AG09309 (cell line): ENCODE measurements around the gene SDK1.
"Not testable (repeated sequence)": the region's sequence is repeated elsewhere in the genome, so short reads cannot be mapped to it uniquely, and the experiment has no call there.

Experiments used
- DNase-seq: peaks from one replicate; pipeline ENCODE4 v3.0.0-alpha.2; 2010; ENCODE audit warnings: low read depth
- H3K4me3 ChIP-seq: 2 replicates; pipeline ENCODE4 v1.5.1; 2011; ENCODE audit warnings: mild to moderate bottlenecking, low read depth, low read length, moderate library complexity; ENCODE audit not compliant: control insufficient read depth
- TF ChIP-seq, protein P1 (sequence below): IDR thresholded peaks from 2 replicates; pipeline ENCODE4 v1.5.1; 2011; ENCODE audit warnings: mild to moderate bottlenecking, low read depth, low read length, inconsistent platforms; ENCODE audit not compliant: insufficient read depth, control insufficient read depth; ENCODE audit errors: missing control alignments

The SDK1 gene

DNA sequence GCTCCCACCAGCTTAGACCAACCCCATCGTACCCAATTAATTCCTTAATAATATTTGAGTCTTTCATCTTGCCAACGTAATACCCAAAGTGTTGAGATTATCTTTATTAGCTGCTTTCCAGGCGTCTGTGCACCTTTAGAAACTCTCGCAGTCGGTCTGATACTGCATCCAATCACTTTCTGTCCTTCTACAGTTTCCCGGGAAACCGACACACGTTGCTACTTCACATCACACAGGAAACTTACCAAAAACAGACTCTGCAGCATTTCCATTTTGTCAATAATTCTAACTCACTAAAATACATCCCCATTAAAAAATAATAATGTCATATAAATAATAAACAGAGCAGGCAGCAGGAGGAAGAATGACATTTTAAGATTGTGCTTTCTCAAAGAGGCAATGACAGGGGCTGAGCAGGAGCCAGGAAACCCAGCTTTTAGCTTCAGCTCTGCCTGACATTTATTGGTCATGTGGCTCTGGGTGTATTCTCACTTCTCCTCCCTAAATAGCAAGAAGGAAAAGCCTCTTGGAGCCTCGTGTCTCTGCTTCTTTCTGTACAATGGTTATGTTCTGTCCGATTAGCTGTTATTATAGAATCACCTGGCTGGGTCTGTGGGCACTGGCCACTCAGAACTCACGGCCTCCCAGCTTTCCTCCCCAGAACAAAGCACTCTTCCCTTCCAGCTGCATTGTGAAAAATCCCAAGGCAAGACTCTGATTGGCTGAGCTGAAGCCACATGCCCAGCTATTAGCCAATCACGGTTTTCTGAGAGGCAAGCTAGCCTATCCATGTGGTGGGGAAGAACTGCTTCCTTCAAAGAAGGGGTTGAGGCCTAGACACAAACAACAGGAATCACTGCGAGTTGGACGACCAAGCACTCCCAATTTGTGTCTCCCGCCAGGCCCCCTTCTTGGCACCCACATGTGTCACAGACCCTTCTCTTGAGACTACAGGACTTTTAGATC is 956.4 kb downstream of the SDK1 start:
- H3K4me3 ChIP-seq: no peak overlapping the region
- TF ChIP-seq, protein P1, sequence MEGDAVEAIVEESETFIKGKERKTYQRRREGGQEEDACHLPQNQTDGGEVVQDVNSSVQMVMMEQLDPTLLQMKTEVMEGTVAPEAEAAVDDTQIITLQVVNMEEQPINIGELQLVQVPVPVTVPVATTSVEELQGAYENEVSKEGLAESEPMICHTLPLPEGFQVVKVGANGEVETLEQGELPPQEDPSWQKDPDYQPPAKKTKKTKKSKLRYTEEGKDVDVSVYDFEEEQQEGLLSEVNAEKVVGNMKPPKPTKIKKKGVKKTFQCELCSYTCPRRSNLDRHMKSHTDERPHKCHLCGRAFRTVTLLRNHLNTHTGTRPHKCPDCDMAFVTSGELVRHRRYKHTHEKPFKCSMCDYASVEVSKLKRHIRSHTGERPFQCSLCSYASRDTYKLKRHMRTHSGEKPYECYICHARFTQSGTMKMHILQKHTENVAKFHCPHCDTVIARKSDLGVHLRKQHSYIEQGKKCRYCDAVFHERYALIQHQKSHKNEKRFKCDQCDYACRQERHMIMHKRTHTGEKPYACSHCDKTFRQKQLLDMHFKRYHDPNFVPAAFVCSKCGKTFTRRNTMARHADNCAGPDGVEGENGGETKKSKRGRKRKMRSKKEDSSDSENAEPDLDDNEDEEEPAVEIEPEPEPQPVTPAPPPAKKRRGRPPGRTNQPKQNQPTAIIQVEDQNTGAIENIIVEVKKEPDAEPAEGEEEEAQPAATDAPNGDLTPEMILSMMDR: no peak
- no peak for DNase-seq

DNA sequence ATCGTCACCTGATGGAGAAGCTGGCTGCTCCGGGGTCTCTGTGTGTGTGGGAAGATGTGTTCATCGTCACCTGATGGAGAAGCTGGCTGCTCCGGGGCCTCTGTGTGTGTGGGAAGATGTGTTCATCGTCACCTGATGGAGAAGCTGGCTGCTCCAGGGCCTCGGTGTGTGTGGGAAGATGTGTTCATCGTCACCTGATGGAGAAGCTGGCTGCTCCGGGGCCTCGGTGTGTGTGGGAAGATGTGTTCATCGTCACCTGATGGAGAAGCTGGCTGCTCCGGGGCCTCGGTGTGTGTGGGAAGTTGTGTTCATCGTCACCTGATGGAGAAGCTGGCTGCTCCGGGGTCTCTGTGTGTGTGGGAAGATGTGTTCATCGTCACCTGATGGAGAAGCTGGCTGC is 959.1 kb downstream of the SDK1 start:
- not testable (repeated sequence) for H3K4me3 ChIP-seq, DNase-seq

DNA sequence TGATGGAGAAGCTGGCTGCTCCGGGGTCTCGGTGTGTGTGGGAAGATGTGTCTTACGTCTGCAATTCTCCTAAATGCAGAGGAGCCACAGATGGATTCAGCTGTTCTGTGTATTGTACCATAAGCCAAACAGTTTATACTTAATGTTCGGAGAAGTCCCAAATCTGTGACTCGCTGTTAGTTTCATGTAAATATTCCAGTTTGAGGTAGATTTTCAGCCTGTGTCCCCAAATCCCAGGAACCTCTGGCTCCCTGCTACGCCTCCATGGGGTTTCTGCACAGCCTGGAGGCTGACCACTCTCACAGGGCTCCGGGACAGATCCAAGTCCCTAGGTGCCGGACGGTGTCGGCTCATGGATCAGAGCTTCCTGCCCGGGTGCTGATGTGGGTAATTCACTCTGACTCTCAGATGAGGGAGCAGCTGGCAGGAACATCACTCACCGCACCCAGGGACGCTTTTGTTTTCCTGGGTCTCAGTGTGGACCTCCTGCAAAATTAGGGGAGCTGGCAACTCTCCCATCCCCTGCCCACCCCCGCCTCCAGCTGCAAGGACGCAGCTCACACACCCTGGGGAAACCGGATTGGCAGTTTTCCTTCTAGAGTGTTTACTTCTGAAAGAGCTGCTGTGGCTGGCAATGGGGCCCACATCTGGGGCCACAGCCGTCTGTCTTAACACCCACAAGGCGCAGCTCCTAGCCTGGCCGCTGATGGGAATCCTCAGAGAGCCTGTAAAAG is 960.0 kb downstream of the SDK1 start:
- DNase-seq: no peak

DNA sequence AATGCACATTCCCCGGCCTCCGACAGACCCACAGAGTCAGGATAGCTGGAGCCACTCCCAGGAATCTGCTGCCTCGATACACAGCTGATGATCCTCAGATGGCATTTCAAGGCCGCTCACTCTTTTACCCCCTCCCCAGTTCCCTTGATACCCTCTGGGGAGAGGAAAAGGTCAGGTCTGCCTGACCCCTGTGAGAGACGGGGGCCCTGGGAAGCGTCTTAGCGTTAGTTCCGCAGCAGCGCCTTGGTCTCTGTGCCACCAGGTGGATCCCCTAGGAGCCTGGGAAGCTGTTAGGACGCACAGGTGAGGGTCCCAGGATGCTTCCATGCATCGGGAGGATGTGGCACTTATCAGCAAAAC is 960.5 kb downstream of the SDK1 start:
- DNase-seq: no peak
- TF ChIP-seq, protein P1: no peak
- no peak overlapping the region for H3K4me3 ChIP-seq

More for the DNA sequence above, 960.0 kb downstream of the SDK1 start:
- TF ChIP-seq, protein P1: no peak
- no peak overlapping the region for H3K4me3 ChIP-seq

DNA sequence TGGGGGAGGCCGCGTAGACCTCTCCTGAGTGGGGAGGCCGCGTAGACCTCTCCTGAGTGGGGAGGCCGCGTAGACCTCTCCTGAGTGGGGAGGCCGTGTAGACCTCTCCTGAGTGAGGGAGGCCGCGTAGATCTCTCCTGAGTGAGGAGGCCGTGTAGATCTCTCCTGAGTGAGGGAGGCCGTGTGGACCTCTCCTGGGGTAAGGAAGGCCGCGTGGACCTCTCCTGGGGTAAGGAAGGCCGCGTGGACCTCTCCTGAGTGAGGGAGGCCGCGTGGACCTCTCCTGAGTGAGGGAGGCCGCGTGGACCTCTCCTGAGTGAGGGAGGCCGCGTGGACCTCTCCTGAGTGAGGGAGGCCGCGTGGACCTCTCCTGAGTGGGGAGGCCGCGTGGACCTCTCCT is 963.2 kb downstream of the SDK1 start:
- DNase-seq, H3K4me3 ChIP-seq: not testable (repeated sequence)

DNA sequence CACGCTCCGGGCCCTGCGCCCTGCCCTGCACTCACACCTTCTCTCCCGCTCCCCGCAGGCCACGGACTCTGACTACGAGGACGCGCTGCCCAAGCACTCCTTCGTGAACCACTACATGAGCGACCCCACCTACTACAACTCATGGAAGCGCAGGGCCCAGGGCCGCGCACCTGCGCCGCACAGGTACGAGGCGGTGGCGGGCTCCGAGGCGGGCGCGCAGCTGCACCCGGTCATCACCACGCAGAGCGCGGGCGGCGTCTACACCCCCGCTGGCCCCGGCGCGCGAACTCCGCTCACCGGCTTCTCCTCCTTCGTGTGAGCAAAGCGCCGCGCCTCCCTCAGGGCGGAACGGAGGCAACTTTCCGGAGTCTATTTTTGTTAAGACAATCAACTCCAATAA is 964.0 kb downstream of the SDK1 start:
- TF ChIP-seq, protein P1: no peak
- no peak for DNase-seq
- H3K4me3 ChIP-seq: no peak overlapping the region

DNA sequence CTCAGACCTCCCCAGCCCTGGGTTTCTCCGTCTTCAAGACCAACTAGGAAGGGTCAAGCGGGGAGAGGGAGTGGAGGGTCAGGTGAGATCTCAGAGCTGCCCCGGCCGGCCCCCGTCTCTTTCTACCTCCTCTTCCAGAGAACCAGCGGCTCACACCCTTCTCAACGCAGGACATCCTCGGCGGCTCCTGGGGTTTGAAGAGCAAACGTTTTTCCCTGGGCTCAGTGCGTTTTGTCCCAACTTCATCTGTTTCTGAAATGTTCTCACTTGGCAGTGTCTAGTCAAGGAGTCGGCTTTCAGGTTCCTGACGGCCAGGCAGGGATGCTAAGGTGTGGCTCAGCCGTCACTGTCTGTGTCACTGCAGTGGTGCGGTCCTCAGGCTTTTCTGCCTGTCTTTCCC is 964.6 kb downstream of the SDK1 start:
- TF ChIP-seq, protein P1: no peak
- DNase-seq: no peak
- H3K4me3 ChIP-seq: no peak overlapping the region
